GM08714 (cell line): Measurements from ENCODE around the gene VWA3B.
"Not testable (repeated sequence)": the region's sequence is repeated elsewhere in the genome, so short reads cannot be mapped to it uniquely, and the experiment has no call there.

Source experiments
- H3K4me3 ChIP-seq: fragments of 200-500 bp; sonication (Bioruptor generic); 2 replicates; pipeline ENCODE4 v1.5.1; 2014; ENCODE audit warnings: mild to moderate bottlenecking, low read length, inconsistent platforms
- ZNF274 ChIP-seq: IDR thresholded peaks from 2 replicates; pipeline ENCODE4 v1.6.1; 2012; ENCODE audit warnings: mild to moderate bottlenecking, low read depth, low read length

The VWA3B gene

GRCh38 chr2:98254504-98255059 lies 167.6 kb downstream of the VWA3B start:
- H3K4me3 ChIP-seq = no peak overlapping the region
- TF ChIP-seq ZNF274 = no peak

- H3K4me3 ChIP-seq = no peak overlapping the region
- no peak for TF ChIP-seq ZNF274
These were observed 171.9 kb downstream of the VWA3B start for GRCh38 chr2:98258906-98259305.

- no peak overlapping the region for H3K4me3 ChIP-seq
- TF ChIP-seq ZNF274 = no peak
These were observed 176.4 kb downstream of the VWA3B start for GRCh38 chr2:98263362-98263761.

GRCh38 chr2:98268225-98268624 lies 181.3 kb downstream of the VWA3B start:
- H3K4me3 ChIP-seq = not testable (repeated sequence)

GRCh38 chr2:98269274-98269673 lies 182.3 kb downstream of the VWA3B start:
- no peak for TF ChIP-seq ZNF274
- H3K4me3 ChIP-seq = no peak overlapping the region

- no peak for TF ChIP-seq ZNF274
- H3K4me3 ChIP-seq = no peak overlapping the region
These were observed 182.9 kb downstream of the VWA3B start for GRCh38 chr2:98269830-98270229.

- H3K4me3 ChIP-seq = no peak overlapping the region
- no peak for TF ChIP-seq ZNF274
These were observed 190.3 kb downstream of the VWA3B start for GRCh38 chr2:98277162-98277859.

- no peak for TF ChIP-seq ZNF274
These were observed 191.1 kb downstream of the VWA3B start for GRCh38 chr2:98278074-98278473.

GRCh38 chr2:98280376-98281102 lies 193.6 kb downstream of the VWA3B start:
- H3K4me3 ChIP-seq = no peak overlapping the region; the same call in 1 of the 2 replicates
- TF ChIP-seq ZNF274 = no peak

More at GRCh38 chr2:98278074-98278473, 191.1 kb downstream of the VWA3B start:
- no peak overlapping the region for H3K4me3 ChIP-seq

- no peak overlapping the region for H3K4me3 ChIP-seq
- no peak for TF ChIP-seq ZNF274
These were observed 194.6 kb downstream of the VWA3B start for GRCh38 chr2:98281607-98282006.

GRCh38 chr2:98282109-98282508 lies 195.1 kb downstream of the VWA3B start:
- H3K4me3 ChIP-seq = no peak overlapping the region
- TF ChIP-seq ZNF274 = no peak

GRCh38 chr2:98293030-98293429 lies 206.1 kb downstream of the VWA3B start:
- TF ChIP-seq ZNF274 = no peak
- no peak overlapping the region for H3K4me3 ChIP-seq

GRCh38 chr2:98293931-98294687 lies 207.1 kb downstream of the VWA3B start:
- no peak overlapping the region for H3K4me3 ChIP-seq
- no peak for TF ChIP-seq ZNF274

- no peak overlapping the region for H3K4me3 ChIP-seq
- TF ChIP-seq ZNF274 = no peak
These were observed 207.7 kb downstream of the VWA3B start for GRCh38 chr2:98294711-98295110.
